MCF 10A (cell line): ENCODE data around the gene TSPAN3. TPM values are rescaled to one million over a fixed set of nuclear protein-coding genes. Genes with fewer than 3 reads are reported as not detected.

Source experiments
- BruUV-seq: library from RNA; stranded (reverse); fragments of 400-500 nt; replicated peaks from 2 replicates; lab custom pipeline; 2021; lab: Mats Ljungman, UMichigan
- CTCF ChIA-PET: fragments of 300-600 bp; sonication (Branson Sonifier 250); formaldehyde crosslinking; extraction: SDS; loops from one replicate; lab custom pipeline; 2021; ENCODE audit warnings: antibody characterized with exemption, inconsistent platforms; lab: Yijun Ruan, JAX
- POLR2A ChIA-PET: fragments of 300-600, 350-650 bp; sonication (Branson Sonifier 250); formaldehyde crosslinking; extraction: SDS; loops from one replicate; lab custom pipeline; 2020; ENCODE audit warnings: antibody characterized with exemption, inconsistent platforms; lab: Yijun Ruan, JAX
- DNase-seq: peaks from one replicate; pipeline ENCODE4 v3.0.0-alpha.2; 2018; ENCODE audit not compliant: unreplicated experiment
- H3K27ac Mint-ChIP-seq: one replicate; pipeline ENCODE4 v1.8.0; 2022; ENCODE audit warnings: mild to moderate bottlenecking, low read depth, mixed read lengths; ENCODE audit not compliant: unreplicated experiment
- H3K27me3 Mint-ChIP-seq: one replicate; pipeline ENCODE4 v1.8.0; 2022; ENCODE audit warnings: mixed read lengths; ENCODE audit not compliant: insufficient read depth, unreplicated experiment
- H3K36me3 Mint-ChIP-seq: one replicate; pipeline ENCODE4 v1.8.0; 2022; ENCODE audit warnings: mild to moderate bottlenecking, moderate library complexity, mixed read lengths; ENCODE audit not compliant: insufficient read depth, unreplicated experiment
- H3K4me1 Mint-ChIP-seq: one replicate; pipeline ENCODE4 v1.8.0; 2022; ENCODE audit warnings: mixed read lengths; ENCODE audit not compliant: insufficient read depth, unreplicated experiment
- H3K4me3 Mint-ChIP-seq: one replicate; pipeline ENCODE4 v1.8.0; 2022; ENCODE audit warnings: mild to moderate bottlenecking, moderate library complexity, mixed read lengths; ENCODE audit not compliant: unreplicated experiment
- H3K9me3 Mint-ChIP-seq: one replicate; pipeline ENCODE4 v1.8.0; 2022; ENCODE audit warnings: mixed read lengths; ENCODE audit not compliant: unreplicated experiment
- intact Hi-C: fragments of 100-400 bp; cut with micrococcal nuclease; formaldehyde crosslinking; loops from 2 replicates; pipeline ENCODE4 v1.14.1; 2022
- total RNA-seq: library from RNA; stranded (reverse); gene quantifications from 2 replicates; pipeline ENCODE4 v1.2.3, GENCODE V29; 2022
- TF ChIP-seq, protein P1 (sequence below): fragments of 200-600 bp; IDR thresholded peaks from one replicate; pipeline ENCODE4 v1.8.0; 2022; ENCODE audit warnings: antibody characterized with exemption, mild to moderate bottlenecking; ENCODE audit not compliant: unreplicated experiment

The TSPAN3 gene
- total RNA-seq, 1 experiment from 2014 or later: 96.6 TPM

DNA sequence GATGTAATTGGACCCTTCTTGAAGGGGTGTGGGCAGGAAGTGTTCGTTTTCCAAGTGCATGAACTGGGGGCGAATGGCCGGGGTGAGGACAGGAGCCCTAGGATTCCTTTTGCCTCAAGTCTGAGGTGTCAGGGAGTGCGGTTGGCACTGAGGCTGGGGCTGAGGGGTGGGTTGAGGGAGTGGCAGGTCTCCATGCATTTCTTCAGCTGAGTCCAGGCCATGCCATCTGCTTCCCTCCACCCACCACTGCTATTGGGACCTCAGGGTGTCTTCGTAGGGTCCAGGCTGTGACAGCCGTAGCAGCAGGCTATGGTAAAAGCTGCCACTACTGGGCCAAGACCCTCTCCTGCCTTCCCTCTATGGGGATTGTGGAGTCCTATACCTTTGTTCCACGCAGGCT is 25.6 kb upstream of the TSPAN3 start:
- H3K9me3 Mint-ChIP-seq: no peaks in the 10 kb centered on the region
- no peak overlapping the region for H3K27ac Mint-ChIP-seq
- intact Hi-C loops: no loop called here
- POLR2A ChIA-PET: no interaction called here
- H3K4me1 Mint-ChIP-seq: peaks cover 7% of the 10 kb centered on the region
- no TSS peak for BruUV-seq
- no peak overlapping the region for H3K4me3 Mint-ChIP-seq
- CTCF ChIA-PET: interaction anchor here (1.0 to 2.2 kb wide), 4 partner anchors 11 to 447 kb away, joined by 3 to 8 read pairs (median 5); no protein-coding TSS in a partner anchor
- H3K36me3 Mint-ChIP-seq: peaks cover 7% of the 10 kb centered on the region
- no peak for DNase-seq
- H3K27me3 Mint-ChIP-seq: no peaks in the 10 kb centered on the region
- TF ChIP-seq, protein P1, sequence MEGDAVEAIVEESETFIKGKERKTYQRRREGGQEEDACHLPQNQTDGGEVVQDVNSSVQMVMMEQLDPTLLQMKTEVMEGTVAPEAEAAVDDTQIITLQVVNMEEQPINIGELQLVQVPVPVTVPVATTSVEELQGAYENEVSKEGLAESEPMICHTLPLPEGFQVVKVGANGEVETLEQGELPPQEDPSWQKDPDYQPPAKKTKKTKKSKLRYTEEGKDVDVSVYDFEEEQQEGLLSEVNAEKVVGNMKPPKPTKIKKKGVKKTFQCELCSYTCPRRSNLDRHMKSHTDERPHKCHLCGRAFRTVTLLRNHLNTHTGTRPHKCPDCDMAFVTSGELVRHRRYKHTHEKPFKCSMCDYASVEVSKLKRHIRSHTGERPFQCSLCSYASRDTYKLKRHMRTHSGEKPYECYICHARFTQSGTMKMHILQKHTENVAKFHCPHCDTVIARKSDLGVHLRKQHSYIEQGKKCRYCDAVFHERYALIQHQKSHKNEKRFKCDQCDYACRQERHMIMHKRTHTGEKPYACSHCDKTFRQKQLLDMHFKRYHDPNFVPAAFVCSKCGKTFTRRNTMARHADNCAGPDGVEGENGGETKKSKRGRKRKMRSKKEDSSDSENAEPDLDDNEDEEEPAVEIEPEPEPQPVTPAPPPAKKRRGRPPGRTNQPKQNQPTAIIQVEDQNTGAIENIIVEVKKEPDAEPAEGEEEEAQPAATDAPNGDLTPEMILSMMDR: no peak

DNA sequence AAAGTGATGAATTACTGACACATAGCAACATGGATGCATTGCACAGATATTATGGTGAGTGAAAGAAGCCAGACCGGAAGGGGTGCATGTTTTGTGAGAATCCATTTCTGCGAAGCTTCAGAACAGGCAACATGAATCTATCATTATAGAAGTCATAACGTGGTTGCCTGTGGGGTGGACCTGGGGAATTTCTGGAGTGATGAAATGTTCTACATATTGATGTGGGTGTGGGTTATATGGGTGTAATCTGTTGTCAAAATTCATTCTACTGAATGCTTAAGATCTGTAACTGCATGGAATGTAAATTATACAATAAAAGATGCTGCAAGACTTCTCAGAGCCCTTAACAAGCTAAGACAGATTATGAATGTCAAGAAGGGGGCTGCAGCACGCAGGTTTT is 25.2 kb upstream of the TSPAN3 start:
- Mint-ChIP-seq H3K4me3 (no peak overlapping the region), H3K4me1 (peaks cover 7% of the 10 kb centered on the region), H3K27me3 (no peaks in the 10 kb centered on the region), H3K9me3 (no peaks in the 10 kb centered on the region), H3K36me3 (peaks cover 7% of the 10 kb centered on the region), H3K27ac (no peak overlapping the region)
- intact Hi-C loops: no loop called here
- no TSS peak for BruUV-seq
- CTCF ChIA-PET: interaction anchor here (0.5 to 1.4 kb wide), 5 partner anchors 12 to 547 kb away, joined by 3 to 8 read pairs (median 3); no protein-coding TSS in a partner anchor
- POLR2A ChIA-PET: interaction anchor here (1.3 kb wide), 1 partner anchor 35 kb away, joined by 4 read pairs; no protein-coding TSS in a partner anchor
- TF ChIP-seq, protein P1: no peak
- no peak for DNase-seq

DNA sequence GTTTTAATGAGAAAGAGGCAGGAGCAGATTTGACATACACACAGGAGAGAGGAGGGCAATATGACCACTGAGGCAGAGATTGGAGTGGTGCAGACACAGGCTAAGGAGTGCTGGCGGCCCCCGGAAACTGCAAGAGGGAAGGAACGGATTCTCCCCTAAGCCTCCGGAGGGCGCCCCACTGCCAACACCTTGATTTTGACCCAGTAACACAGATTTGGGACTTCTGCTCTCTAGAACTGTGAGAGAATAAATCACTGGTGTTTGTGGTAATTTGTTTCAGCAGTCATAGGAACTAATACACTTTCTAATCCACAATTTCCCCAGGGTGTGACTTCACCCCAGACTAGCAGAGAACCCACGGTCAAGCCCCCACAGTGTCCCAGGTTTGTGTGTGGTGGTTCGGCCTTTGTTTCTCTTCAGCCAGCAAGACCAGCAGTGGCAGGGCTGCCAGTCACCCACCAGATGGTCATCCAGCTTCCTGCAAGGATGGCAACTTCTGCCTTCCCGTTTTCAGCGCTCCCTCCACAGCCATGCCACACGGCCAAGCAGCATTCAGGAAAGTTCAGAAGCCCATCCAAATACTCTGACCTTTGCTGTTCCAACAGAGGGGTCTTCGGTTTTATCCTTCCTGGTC is 23.6 kb upstream of the TSPAN3 start:
- DNase-seq: no peak
- ChIA-PET POLR2A (no interaction called here), CTCF (interaction anchor here (0.7 to 0.9 kb wide), 2 partner anchors 30 to 44 kb away, joined by 3 read pairs; no protein-coding TSS in a partner anchor)
- peaks cover 7% of the 10 kb centered on the region for H3K4me1 Mint-ChIP-seq
- no TSS peak for BruUV-seq
- no peaks in the 10 kb centered on the region for H3K9me3 Mint-ChIP-seq
- no peak overlapping the region for H3K27ac Mint-ChIP-seq
- peaks cover 7% of the 10 kb centered on the region for H3K36me3 Mint-ChIP-seq
- intact Hi-C loops: no loop called here
- no peaks in the 10 kb centered on the region for H3K27me3 Mint-ChIP-seq
- no peak overlapping the region for H3K4me3 Mint-ChIP-seq
- TF ChIP-seq, protein P1: no peak

DNA sequence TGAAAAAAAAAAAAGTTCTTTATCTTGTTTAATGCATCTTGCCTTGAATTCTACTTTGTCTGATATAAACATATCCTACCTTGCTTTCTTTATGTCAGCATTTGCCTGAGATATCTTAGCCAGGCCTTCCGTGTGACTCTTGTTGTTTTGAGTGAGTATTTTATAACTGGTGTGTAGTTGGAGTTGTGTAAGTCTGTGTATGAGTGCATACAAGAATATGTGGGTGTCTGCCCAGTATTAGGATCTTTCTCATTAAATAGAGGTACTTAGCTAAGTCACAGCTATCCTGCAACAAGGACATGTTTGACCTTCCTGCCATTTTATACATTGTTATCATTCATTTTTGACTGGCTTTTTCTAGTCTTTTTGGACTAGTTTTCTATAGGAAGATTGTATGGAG is 22.5 kb upstream of the TSPAN3 start:
- CTCF ChIA-PET: interaction anchor here (0.6 to 1.5 kb wide), 5 partner anchors 13 to 70 kb away, joined by 3 to 6 read pairs (median 3); no protein-coding TSS in a partner anchor
- no TSS peak for BruUV-seq
- no peak for DNase-seq

More for the DNA sequence above, 22.5 kb upstream of the TSPAN3 start:
- H3K36me3 Mint-ChIP-seq: peaks cover 7% of the 10 kb centered on the region
- H3K27ac Mint-ChIP-seq: no peak overlapping the region
- H3K4me1 Mint-ChIP-seq: peaks cover 7% of the 10 kb centered on the region
- intact Hi-C loops: no loop called here
- H3K9me3 Mint-ChIP-seq: no peaks in the 10 kb centered on the region
- POLR2A ChIA-PET: interaction anchor here (0.7 kb wide), 1 partner anchor 79 kb away, joined by 4 read pairs; no protein-coding TSS in a partner anchor
- TF ChIP-seq, protein P1: no peak
- H3K27me3 Mint-ChIP-seq: no peaks in the 10 kb centered on the region
- no peak overlapping the region for H3K4me3 Mint-ChIP-seq
